HG03432 (cell line): ENCODE results near the gene AGER.
"Not testable (repeated sequence)": the region's sequence is repeated elsewhere in the genome, so short reads cannot be mapped to it uniquely, and the experiment has no call there.

Source experiments
- ATAC-seq: cut with Tn5 transposase; IDR thresholded peaks from one replicate; pipeline ENCODE4 v1.9.1; 2021; ENCODE audit warnings: mild to moderate bottlenecking, moderate library complexity; ENCODE audit not compliant: unreplicated experiment

Gene AGER

DNA sequence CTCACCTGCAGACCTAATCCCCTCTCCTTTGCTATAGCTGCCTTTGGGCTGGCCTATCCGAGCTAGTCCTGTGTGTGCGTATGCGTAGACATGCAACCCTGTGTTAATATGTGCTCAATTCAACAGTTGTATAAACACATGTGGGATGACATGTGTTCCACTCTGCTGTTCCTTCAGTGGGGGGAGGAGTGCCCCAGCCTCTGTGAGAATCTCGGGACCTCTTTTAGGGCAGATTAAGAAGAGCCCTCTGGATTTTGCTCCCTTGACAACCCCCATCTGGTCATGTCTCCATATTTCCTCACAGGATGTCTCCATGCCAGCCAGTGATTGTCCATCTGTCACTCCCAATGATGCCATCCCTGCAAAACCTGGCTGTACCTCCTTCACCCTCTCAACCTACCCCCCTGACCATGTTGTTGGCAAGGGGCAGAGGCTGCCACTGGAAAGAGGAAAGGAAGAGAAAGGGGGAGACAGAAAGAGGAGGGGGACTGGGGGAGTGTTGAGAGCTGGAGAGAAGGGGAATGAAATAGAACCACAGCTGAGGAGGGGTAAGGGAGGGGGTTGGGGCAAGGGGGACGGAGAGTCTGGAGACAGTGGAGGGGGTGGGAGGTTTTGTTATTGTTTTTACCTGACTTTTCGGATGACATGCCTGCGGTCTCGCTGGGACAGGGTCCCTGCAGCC is 32.7 kb downstream of the AGER start:
- no peak for ATAC-seq

- no peak for ATAC-seq
These were observed 33.9 kb downstream of the AGER start for GRCh38 chr6:32149932-32150870.

DNA sequence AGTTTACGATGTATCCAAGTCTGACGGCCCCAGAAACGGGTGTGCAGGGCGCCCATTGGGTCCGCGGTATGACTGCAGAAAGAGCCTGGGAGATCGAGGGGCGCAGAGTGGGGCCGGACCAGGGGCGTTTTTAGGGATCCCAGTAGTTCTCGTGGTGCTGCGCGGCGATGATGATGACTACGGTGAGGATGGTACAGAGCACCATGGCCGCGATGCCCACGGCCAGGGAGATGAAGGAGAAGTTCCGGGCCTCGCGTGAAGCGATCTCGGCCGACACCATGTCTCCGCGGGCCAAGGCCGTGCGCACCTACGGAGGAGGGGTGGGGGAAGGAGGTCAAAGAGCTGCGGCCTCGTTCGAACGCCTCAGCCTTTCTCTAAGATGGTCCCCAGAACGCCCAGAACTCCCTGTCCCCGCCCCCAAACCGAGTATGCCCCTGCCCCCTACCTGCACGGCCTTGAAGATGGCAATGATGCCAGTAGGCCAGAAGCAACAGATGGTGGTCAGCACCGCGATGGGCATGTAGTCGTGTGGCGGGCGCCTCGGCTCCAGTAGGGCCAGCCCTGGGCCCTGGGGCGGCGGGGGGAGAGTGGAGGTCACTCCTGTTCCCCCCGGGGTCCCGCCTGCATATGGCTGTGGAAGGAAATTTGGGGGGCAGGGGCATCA is 34.8 kb downstream of the AGER start:
- ATAC-seq, result no peak

GRCh38 chr6:32148289-32149091 is 35.6 kb downstream of the AGER start:
- ATAC-seq, result no peak

DNA sequence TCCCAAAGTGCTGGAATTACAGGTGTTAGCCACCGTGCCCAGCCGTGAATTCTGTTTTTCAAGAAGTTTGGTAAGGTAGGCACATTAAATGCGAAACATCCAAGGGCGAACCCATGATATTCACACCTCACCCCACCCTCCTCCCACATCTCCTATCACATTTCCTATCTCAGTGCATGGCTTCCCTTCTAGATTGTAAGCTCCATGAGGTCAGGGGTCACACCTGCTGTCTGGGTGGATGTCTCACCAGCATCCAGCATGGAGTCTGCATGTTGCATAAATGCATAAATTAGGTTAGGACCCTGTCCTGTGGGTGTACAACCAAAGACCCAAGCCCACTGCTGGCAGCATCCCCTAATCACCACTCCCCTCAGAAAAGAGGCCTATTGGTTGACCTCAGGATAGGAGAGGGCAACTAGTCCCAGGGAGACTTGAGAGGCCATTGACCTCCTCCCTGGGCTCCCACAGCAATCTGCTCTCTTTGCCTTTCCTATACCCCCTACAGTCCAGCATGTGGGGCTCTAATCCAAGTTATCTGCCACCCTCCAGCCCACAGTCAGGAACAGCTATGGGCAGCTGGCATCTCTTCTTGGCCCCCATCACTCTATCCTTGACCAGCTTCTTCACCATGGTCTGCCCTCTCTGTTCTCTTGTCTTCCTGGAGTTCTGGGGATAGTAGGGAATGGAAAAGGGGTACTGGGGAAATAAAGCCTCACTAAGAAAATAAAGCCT is 36.5 kb downstream of the AGER start:
- ATAC-seq, result no peak

- ATAC-seq, result no peak
These were observed 37.4 kb downstream of the AGER start for GRCh38 chr6:32146687-32147086.

DNA sequence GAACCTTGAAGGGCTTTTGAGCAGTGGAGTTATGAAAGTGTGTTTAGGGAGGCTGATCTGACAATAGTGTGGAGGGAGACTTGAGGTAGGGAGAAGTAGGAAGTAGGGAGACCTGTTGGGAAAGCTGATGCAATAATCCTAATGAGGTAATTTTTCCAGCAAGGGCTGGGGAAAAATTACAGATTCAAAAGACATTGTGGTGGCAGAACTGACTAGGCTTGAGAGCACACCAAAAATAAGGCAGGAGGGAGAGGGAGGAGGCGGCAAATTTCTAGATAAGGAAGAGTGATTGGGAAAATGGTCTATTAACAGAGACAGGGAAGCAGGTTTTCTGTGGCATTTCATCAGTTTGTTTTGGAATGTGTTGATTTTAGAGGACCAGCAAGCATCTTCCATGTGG is 37.8 kb downstream of the AGER start:
- ATAC-seq, result no peak

DNA sequence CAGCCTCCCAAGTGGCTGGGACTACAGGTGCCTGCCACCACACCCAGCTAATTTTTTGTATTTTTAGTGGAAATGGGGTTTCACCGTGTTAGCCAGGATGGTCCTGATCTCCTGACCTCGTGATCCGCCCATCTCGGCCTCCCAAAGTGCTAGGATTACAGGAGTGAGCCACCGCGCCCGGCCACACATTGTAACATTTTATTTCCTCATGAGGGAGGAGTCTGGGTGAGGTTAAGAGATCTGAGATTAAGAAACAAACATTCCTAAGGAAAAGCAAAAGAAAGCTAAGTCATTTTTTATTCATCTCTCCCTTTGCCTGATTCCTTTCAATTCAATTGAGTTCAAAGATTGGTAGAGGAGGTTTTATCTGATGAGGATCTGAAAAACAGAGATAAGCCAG is 39.8 kb downstream of the AGER start:
- not testable (repeated sequence) for ATAC-seq

DNA sequence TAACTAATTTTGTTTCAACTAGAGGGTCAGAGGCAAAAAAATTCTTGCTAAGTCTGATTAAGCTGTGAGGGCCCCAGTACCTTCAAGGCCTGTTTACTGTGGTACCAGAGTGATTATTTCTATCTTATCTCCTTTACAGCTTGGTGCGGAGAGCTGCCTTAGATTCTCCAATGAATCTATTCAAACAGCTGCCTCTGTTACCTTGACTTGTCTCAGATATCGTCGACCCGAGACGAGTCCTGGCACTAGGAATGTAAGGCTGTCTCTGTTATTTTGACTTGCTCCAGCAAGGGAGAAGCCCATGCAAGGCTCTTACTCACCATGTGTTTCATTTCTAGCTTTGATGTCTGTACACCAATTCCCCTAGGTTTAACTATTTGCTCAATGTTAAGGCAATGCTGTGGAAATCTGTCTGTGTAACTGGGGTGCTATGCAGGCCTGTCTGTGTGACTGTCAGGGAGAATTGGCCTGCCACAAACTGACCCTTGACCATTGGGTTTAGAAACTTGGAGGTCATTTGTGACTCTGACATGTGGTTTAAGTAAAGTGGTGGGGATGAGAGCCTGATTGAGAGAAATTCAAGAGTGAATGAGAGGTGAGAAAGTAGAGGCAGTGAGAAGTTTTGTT is 43.5 kb downstream of the AGER start:
- no peak for ATAC-seq

DNA sequence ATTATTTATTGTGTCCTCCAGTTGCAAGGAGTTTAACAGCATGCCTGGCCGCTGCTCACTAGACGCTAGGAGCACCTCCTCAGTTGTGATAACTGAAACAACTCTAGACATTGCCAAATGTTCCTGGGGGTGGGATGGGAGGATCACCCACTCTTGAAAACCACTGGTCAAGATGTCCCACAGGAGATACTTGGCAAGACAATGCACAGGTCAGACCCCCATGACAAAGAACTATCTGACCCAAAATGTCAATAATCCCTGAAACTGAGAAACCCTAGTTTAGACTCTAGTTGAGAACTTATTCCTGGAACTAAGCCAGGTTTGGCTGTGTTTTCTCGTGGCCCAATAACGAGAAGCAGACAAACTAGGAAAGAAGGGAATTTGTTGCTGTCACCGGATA is 44.5 kb downstream of the AGER start:
- ATAC-seq, result no peak

DNA sequence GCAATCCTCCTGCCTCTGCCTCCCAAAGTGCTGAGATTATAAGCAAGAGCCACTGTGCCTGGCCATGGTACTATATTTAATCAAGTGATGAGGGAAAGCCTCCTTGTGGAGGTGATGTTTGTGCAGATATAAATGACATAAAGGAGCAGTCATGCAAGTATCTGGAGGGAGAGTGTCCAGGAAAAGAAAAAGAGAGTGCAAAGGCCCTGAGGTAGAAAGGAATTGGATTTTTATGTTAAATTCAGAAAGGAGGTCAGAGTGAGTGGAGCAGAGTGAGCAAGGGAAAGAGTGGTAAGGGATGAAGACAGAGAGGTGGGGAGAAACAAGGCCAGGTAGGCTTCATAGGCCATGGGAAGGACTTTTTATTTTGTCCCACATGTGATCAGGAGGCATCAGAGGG is 46.6 kb downstream of the AGER start:
- ATAC-seq, result no peak

DNA sequence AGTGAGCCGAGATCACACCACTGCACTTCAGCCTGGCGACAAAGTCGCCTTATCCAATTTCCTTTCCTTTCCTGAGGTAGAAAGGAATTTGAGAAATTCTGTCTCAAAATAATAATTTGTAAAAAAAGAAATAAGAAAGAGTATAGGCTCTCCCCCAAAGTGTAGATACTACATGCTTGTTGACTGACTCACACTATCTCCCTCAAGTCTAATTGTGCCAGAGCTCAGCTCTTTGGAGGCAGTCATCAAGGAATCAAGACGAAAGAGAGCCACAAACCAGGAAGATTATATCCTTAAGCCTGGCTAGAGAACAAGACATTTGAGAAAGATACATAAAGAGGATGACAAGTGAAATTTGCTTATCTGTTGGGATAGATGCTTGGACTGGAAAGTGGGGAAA is 50.3 kb downstream of the AGER start:
- ATAC-seq, result no peak

DNA sequence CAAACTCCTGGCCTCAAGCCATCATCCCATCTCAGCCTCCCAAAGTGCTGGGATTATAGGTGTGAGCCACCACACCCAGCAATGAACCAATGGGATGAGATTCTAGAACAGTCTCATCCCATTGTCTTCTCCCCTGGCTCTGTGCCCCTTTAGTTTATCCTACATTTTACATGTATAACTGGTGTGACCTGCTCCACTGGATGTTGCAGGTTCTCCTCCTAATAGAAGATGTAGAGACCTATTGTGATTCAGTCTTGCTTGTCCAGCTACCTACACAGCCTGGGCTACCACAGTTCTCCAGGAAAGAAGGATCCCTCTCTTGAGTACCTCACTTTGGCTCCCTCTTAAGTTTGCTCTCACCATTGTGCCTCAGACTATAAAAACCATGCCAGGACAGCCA is 51.9 kb downstream of the AGER start:
- ATAC-seq, result no peak

DNA sequence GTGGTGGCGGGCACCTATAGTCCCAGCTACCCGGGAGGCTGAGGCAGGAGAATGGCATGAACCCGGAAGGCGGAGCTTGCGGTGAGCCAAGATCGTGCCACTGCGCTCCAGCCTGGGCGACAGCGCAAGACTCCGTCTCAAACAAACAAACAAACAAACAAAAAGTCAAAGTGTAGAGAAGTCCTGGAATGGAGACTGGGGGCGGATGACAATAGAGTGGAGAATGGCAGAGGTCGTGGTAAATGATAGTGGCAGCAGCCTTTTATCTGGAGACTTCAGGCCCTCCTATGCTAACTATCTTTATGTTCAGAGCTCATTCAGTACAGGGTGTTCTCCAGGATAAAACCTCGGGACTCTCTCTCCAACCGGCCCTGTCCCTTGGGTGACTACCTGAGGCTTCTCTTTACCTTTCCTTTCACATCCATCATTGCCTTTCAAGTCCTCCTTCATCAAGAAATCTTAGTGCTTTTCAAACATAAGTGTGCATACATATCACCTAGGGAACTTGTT is 52.6 kb downstream of the AGER start:
- no peak for ATAC-seq
